C4-2B (cell line): ENCODE measurements around the gene ANKRD44.

Experiments used
- CTCF ChIP-seq: fragments of 450-650 bp; conservative IDR thresholded peaks from 2 replicates; pipeline ENCODE4 v1.5.1; 2017; ENCODE audit warnings: mild to moderate bottlenecking
- ZFX ChIP-seq: fragments of 450-650 bp; IDR thresholded peaks from 2 replicates; pipeline ENCODE4 v1.6.1; 2017

- no peak for TF ChIP-seq CTCF
- TF ChIP-seq ZFX = no peak
Measured at GRCh38 chr2:197128126-197128525, 182.5 kb downstream of the ANKRD44 start.
